GM15510 (cell line): Measurements from ENCODE around the gene TGM1.

ENCODE experiments used
- POLR2A ChIP-seq: IDR thresholded peaks from 3 replicates; pipeline ENCODE4 v1.6.1; 2011; ENCODE audit warnings: borderline replicate concordance; ENCODE audit not compliant: insufficient read length; ENCODE audit errors: extremely low read depth

Gene TGM1

DNA sequence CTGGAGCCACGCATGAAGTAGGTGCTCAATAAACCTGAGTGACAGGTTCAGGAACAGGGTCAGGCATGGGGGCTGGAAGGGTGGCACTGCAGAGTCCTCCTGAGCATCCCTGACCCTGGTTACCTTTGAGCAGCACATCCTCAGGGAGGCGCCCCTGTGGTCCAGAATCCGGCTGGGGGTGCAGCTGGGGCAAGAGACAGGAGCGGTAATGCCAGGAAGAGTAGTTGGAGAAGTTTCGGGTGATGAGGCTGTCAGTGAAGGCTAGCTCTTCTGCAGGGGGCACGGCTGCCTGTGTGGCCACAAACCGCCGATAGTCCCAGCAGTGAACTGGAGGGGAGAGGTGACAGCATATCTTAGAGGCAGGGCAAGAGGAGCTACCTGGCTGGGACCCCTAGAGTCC is 6.4 kb upstream of the TGM1 start:
- TF ChIP-seq POLR2A = no peak

DNA sequence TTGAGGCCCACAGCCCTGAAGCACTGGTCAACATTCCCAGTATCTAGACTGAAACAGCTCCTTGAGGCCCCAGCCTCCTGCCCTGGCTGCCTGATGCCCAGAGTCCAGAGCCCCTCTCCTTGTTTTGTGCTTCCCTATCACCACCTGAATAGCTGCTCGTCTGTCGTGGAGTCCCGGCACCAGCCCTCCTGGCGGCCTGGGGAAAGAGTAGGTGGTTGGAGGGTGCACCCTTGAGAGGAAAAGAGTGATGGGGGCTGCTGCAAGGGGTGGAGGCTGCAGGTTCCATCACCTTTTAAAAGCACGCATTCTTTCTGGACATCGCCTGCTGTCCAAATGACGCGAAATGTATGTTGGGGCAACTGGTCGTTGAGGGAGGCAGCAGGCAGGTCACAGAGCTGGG is 5.2 kb upstream of the TGM1 start:
- no peak for TF ChIP-seq POLR2A

- no peak for TF ChIP-seq POLR2A
Observed at GRCh38 chr14:24267516-24267915, 4.5 kb upstream of the TGM1 start.

GRCh38 chr14:24266344-24267244 is 3.6 kb upstream of the TGM1 start:
- no peak for TF ChIP-seq POLR2A

GRCh38 chr14:24264298-24264697 is 1.3 kb upstream of the TGM1 start:
- TF ChIP-seq POLR2A = no peak

GRCh38 chr14:24263848-24264247 is 871 bp upstream of the TGM1 start:
- no peak for TF ChIP-seq POLR2A

DNA sequence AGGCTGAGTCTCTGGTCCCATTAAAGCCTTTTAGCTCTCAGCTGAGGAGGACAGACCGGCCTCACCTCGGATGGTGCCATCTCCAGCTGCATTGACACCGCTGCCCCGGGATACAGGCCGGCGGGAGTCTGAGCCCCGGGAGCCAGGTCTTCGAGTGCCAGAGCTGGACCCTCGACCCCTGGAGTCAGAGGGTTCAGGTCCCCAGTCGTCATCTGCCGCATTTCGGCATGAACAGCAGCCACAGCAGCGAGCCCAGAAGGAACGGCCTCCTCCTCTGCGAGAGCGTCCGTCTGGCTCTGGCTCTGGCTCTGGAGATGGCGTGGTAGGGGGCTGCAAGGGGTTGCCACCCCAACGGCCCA is 1.0 kb downstream of the TGM1 start:
- TF ChIP-seq POLR2A = no peak

GRCh38 chr14:24261256-24261968 is 1.6 kb downstream of the TGM1 start:
- no peak for TF ChIP-seq POLR2A

DNA sequence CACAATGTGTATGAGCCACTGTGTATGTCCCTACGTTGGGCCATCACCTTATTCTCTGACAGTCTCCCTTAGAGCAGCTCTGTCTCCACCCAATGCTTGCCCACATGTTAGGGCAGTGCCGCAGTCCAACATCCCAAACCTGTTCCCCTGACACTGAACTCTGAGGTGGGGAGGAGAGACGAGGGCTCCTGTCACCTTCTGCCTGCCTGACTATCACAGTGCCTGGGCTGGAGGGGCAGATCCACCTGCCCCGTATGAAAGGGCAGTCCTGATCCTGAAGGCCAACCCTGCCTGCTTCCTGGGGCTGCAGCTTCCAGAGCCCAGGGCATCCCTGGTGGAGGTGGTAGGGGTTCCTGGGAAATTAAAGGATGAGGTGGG is 2.2 kb downstream of the TGM1 start:
- no peak for TF ChIP-seq POLR2A

GRCh38 chr14:24260026-24260779 is 2.8 kb downstream of the TGM1 start:
- no peak for TF ChIP-seq POLR2A

DNA sequence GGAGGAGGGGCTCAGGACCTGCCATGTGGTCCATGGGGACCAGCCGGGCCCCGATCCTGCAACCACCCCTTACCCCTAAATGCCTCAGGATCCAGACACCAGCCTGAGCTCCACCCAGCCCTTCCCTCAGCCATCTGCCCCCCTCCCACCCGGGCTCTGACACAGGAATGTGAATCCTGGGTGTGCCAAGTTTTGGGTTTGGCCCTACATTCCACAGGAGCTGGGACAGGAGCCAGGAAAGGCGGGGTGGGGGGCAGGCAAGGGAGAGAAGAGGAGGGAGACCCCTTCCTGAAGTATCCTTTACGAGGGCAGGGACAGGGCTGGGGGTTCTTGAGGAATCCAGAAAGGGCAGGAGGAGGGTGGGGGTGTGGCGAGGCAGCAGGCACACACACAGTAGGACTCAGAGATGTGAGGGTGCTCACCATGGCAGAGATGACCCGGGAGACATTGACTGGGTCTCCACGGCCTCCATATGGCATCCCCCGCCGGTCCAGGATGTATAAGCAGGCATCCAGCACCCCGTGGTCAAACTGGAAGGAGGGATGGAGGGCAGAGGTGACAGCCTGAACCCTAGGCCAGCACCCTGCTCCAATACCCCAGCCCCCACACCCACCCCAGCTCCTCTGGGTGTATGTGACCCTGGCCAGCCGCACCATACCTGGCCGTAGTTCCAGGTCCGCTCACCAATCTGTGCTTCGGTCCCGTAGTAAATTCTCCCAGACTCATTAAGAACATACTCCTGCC is 3.5 kb downstream of the TGM1 start:
- TF ChIP-seq POLR2A = no peak

- TF ChIP-seq POLR2A = no peak
Observed at GRCh38 chr14:24258548-24259265, 4.3 kb downstream of the TGM1 start.

- TF ChIP-seq POLR2A = no peak
Observed at GRCh38 chr14:24258119-24258518, 4.9 kb downstream of the TGM1 start.

DNA sequence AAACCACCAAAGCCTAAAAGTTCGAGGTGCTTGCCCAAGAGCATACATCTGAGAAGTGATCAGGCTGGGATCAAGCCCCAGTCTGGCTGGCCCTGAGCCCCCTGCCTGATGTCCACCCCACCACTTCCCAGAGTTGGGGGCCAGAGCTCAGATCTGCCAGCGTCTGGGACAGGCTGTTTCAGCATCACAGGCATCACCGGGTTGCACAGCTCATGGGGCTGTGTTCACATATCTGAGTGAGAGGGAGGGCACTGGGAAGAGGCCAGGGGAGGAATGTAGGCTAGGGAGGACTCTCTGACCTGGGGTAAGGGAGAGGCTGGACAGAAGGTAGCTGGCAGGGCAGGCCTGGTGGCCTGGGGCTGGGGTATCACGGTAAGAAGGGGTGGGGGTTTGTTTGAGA is 6.0 kb downstream of the TGM1 start:
- no peak for TF ChIP-seq POLR2A
